ENCODE results near the gene SYPL1. TPM values are rescaled to one million over a fixed set of nuclear protein-coding genes. Genes with fewer than 3 reads are reported as not detected.

Gene SYPL1
- total RNA-seq, 1 experiment from 2014 or later = 98.3 TPM

GRCh38 chr7:106127984-106128780, 16.1 kb upstream of the SYPL1 start:
- in situ Hi-C loops (cut with HindIII; ENCODE audit: low pct_unique_long_range_greater_than_20kb, low sequenced_read_pairs) = no loop called here
- H3K4me1 ChIP-seq (ENCODE audit: control insufficient read depth, insufficient read depth, low read length) = 0 out of 2 replicates have a peak, but pooled peaks cover 2% of the 10 kb centered on the region
- no peak overlapping the region for H3K27ac ChIP-seq (ENCODE audit: low read length)
- intact Hi-C loops (cut with micrococcal nuclease; ENCODE audit: unreplicated experiment) = no loop called here
- ChIA-PET POLR2A (no interaction called here), CTCF (no interaction called here)
- H3K4me3 ChIP-seq (ENCODE audit: low read depth in 2 of 2, low read length in 2 of 2) = no peak overlapping the region
- TF ChIP-seq SIN3A (IDR thresholded peaks at IDR 0.05; ENCODE audit: borderline replicate concordance, insufficient read depth, low read depth, low read length) (no peak), REST (IDR thresholded peaks at IDR 0.05; ENCODE audit: insufficient read depth in 1 of 2, low read depth in 2 of 2, low read length in 1 of 2) (no peak), CTCF (IDR thresholded peaks at IDR 0.05) (no peak), TCF7L2 (IDR thresholded peaks at IDR 0.05; ENCODE audit: low read depth, low read length) (no peak), POLR2AphosphoS5 (IDR thresholded peaks at IDR 0.05; ENCODE audit: low read depth, low read length) (no peak)
- H3K27me3 ChIP-seq (ENCODE audit: control insufficient read depth, insufficient read depth, low read length) = no peaks in the 10 kb centered on the region
- H3K36me3 ChIP-seq (ENCODE audit: control insufficient read depth, insufficient read depth, low read length) = no peaks in the 10 kb centered on the region
- DNase-seq (ENCODE audit: low read depth, low spot score) = no peak
- BruUV-seq (replicated peaks) = no TSS peak
- ATAC-seq = no peak
- no peaks in the 10 kb centered on the region for H3K9me3 ChIP-seq (ENCODE audit: control insufficient read depth, insufficient read depth, low read depth, low read length)

GRCh38 chr7:106126170-106126938, 14.2 kb upstream of the SYPL1 start:
- TF ChIP-seq TCF7L2 (IDR thresholded peaks at IDR 0.05; ENCODE audit: low read depth, low read length) (no peak), SIN3A (IDR thresholded peaks at IDR 0.05; ENCODE audit: borderline replicate concordance, insufficient read depth, low read depth, low read length) (no peak), POLR2AphosphoS5 (IDR thresholded peaks at IDR 0.05; ENCODE audit: low read depth, low read length) (no peak), REST (IDR thresholded peaks at IDR 0.05; ENCODE audit: insufficient read depth in 1 of 2, low read depth in 2 of 2, low read length in 1 of 2) (no peak), CTCF (IDR thresholded peaks at IDR 0.05) (no peak)
- intact Hi-C loops (cut with micrococcal nuclease; ENCODE audit: unreplicated experiment) = no loop called here
- DNase-seq (ENCODE audit: low read depth, low spot score) = peak; percentile 74
- BruUV-seq (replicated peaks) = no TSS peak
- Histone ChIP-seq H3K4me3 (ENCODE audit: low read depth in 2 of 2, low read length in 2 of 2) (no peak overlapping the region; a peak in 1 of 4 replicates), H3K4me1 (ENCODE audit: control insufficient read depth, insufficient read depth, low read length) (0 out of 2 replicates have a peak, but pooled peaks cover 2% of the 10 kb centered on the region), H3K27me3 (ENCODE audit: control insufficient read depth, insufficient read depth, low read length) (no peaks in the 10 kb centered on the region), H3K9me3 (ENCODE audit: control insufficient read depth, insufficient read depth, low read depth, low read length) (no peaks in the 10 kb centered on the region), H3K36me3 (ENCODE audit: control insufficient read depth, insufficient read depth, low read length) (no peaks in the 10 kb centered on the region), H3K27ac (ENCODE audit: low read length) (no peak overlapping the region)
- in situ Hi-C loops (cut with HindIII; ENCODE audit: low pct_unique_long_range_greater_than_20kb, low sequenced_read_pairs) = no loop called here
- ATAC-seq = peak; percentile 68; the same call in 1 of the 2 replicates
- CTCF ChIA-PET = no interaction called here
- POLR2A ChIA-PET = interaction anchor here (0.5 kb wide), 1 partner anchor 63 kb away, joined by 3 read pairs; no protein-coding TSS in a partner anchor

Measured in Panc1 (cell line).